Suppressor macrophage (primary cell): ENCODE data around the gene LAMA1.

ENCODE experiments used
- DNase-seq, 4 experiments: peaks; one replicate each; pipeline ENCODE4 v3.0.0-alpha.2; 2020 to 2022

The LAMA1 gene

DNA sequence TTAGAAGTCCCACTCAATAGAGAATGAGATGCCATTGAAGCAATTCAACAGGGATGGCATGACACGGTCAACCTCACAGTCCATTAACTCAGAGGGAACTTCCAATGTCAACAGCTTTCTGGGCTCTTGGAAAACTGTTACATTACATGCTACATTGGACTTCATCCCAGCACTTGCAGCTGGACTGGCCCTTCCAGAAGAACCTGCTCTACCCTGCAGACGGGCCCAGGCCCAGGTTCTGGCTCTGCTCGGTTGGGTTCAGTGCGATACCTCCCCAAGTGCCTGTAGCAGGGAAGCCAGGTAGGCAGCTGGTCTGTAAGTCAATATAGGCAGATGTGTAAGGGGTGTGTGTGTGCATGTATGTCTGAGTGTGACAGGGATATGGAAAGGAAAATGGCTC, 12.9 kb downstream of the LAMA1 start:
- DNase-seq, result no peak

DNA sequence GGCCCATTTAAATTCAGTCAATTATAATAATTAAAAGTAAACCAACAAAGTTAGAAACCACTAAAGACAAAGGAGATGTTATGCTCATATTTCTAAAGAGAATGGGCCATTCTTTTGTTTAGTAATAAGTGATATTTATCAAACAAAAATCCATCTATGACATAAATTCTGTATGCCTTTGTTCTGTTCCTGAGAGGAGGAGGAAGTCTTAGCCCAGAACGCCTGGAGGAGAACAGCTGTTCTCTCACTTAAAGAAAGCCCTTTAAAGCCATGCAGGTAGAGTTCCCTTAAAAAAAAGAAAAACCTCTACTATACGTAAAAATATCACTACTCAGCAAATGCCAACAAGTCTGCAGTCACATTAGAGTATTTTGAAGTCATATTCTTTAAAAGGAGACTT, 15.5 kb downstream of the LAMA1 start:
- DNase-seq, result no peak

DNA sequence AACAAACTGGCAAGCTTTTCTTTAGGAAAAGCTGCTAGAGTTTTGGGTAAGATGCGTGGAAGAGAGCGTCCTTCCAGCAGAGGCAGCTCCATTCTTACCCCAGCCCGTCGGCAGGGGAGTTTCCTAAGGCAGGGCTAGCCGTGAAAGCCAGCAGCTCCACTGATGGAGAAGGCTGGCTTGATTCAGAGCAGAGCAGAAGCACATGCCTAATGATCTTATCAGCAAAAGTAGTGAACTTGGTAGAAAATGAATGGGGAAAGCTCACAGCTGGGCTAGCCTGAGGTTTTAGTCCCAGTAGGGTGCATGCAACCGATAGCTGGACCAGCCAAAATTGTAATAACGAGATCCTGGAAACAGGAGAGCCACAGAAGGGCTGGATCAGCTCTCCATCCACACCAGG, 20.8 kb downstream of the LAMA1 start:
- no peak for DNase-seq

GRCh38 chr18:7094427-7094826, 23.2 kb downstream of the LAMA1 start:
- DNase-seq, result no peak

DNA sequence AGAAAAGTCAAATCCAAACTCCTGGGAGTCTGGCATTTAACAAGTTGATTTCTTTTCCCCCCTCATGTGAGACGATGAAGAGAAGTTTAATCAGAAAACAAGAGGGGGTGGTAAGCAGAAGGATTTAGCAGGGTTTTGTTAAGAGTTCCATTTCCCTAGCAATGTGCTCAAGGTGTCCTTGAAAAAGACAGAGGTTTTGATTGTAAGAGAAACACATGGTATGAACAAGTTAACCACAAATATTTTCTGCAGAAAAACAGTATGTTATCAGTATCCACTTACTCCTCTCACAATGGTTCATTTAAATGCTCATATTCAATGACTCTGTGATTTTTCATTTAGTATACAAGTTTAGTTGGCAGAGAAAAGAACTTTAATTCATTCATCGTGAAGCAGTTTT, 26.8 kb downstream of the LAMA1 start:
- DNase-seq, result no peak

DNA sequence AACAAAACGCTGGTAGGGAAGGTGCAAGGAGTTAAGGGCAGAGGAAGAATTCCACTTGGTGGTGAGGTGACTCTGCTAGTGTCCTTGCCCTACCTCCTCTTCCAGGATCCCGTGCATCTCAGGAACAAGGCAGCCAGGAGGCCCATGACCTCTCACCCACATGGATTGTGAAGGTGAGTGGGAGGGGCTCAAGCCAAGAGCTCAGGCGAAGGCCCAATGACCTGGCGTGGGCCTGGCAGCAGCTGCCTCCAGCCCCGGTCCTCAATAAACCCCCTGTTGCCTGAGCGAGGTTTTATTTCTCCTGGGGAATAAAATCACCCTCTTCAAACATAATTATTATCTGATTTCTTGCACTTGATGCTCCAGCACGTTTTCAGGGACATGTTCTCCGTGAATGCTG, 28.2 kb downstream of the LAMA1 start:
- no peak for DNase-seq

GRCh38 chr18:7084080-7085065, 33.2 kb downstream of the LAMA1 start:
- peak in 2 of 4 experiments; percentile 3 to 12 for DNase-seq

DNA sequence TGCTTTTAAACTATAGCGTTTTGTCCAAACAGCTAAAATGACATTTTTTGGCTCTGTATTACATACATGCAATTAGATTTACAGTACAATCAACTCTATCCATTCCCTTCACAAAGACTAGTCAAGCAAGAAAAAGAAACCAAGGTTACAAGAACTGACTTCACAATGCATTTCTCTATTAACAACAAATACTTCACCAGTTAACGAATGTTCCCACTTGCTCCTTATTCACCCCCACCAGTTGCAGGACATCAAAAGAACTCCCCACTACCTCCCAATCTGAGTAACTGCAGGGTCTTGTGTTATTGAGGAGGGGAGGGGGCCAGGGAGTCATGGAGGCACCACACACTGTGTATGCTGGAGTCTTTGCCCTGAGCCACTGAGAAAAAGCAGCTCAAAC, 34.9 kb downstream of the LAMA1 start:
- DNase-seq, result no peak

DNA sequence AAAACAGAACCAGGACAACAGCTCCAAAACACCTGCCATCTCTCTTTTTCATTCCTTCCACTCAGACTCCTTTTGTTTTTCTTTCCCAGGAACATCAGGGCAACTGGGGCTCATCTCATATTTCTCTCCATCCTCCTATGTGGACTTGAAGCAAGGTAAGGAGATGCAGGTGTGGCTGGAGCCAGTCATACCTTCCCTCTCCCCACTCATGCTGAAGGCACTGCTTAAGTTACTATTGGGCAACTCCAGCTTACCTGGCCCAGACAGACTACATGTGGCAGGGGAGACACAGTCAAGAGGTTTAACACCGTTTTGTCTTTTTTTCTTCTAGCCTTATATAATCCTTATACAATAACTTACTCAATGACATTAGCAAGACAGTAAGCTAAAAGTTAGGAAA, 38.4 kb downstream of the LAMA1 start:
- DNase-seq, result no peak

DNA sequence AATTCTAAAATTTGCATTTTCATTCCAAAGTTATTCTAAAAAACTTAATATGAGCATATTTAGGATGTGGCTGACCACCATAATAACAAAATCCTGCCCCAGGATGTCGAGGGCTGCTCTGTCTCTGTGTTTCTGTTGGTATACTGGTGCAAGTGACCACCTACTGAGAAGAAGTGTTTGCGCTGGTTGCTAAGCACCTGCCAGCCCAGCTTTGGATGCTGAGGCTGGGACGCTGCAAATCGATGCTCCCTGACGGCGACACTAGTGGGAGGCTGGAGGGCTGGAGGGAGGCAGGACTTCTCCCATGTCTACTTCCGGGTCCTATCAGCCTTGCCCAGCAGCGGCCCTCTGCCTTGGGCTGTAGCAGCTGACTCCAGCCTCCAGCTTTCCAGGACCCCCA, 45.0 kb downstream of the LAMA1 start:
- no peak for DNase-seq

- DNase-seq, result no peak
Observed at GRCh38 chr18:7071600-7071999, 46.0 kb downstream of the LAMA1 start.

GRCh38 chr18:7070466-7070865, 47.1 kb downstream of the LAMA1 start:
- DNase-seq, result no peak

DNA sequence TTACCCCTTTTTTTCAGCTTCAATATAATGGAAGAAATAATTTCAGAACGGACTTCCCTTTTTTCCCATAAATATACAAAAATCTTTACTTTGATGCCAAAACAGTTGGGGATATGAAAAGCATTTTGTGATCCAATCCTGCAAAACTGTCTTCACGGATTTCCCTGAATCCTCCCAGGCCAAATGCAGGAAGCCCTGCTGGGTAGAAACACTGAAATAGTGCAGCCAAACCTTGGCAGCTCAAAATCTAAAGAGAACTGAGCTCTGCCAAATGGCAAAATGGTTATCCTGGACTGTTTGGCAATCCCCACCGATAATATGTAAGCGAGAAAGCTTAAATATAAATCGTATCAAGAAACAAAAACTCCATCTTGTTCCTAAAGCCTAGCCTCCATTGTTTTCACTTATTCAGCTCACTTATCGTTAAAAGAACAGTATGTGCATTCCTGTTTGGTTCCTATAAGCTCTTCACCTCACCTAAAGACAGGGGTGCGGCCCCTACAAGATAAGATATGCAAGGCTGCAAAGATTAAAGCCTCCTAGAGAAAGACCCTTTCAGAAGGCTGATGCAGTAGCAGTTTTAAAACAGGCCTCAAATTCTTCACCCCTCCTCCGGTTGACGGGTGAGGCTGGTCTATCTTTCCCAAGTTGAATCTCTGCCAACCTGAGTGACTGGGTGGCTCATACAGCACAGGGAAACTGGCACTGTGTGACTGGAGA, 48.6 kb downstream of the LAMA1 start:
- no peak for DNase-seq

- no peak for DNase-seq
Observed at GRCh38 chr18:7066965-7067555, 50.5 kb downstream of the LAMA1 start.

GRCh38 chr18:7065736-7066135, 51.9 kb downstream of the LAMA1 start:
- no peak for DNase-seq

- DNase-seq, result no peak
Observed at GRCh38 chr18:7064346-7064745, 53.3 kb downstream of the LAMA1 start.

DNA sequence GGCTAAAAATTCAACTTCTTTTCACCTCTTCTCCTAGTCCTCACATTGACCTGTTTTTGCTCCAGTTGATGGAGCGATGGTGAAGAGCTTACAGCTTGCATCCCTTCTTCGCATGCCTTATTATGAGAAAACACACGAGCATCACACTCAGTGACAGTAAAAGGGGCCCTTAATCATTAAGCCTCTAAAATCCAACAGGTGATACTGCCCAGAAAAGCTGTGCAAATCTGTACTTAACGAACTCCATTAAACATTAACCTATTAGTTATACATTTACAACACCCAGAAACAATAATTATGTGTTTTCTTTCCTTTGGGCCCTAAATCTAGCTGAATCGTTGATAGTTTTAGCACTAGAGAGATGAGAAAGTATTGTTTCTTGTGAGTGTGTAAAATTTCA, 54.8 kb downstream of the LAMA1 start:
- DNase-seq, result no peak

DNA sequence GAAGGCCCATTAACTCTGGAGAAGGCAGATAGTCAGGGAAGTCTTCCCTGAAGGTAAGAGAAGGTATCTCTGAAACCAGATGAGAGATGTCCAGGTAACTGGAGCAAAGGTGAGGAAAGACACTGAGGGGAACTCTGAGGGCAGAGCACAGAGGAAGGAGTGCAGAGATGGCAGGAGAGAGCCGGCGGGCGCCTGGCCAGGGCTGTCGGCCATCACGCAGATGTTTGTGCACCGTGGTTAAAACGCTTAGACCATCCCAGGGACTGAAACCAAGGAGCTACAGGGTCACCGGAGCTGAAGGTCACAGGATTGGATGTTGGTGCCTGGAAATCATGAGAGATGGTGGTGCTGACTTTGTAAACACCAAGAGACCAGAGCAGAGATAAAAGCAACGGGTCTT, 55.4 kb downstream of the LAMA1 start:
- no peak for DNase-seq

DNA sequence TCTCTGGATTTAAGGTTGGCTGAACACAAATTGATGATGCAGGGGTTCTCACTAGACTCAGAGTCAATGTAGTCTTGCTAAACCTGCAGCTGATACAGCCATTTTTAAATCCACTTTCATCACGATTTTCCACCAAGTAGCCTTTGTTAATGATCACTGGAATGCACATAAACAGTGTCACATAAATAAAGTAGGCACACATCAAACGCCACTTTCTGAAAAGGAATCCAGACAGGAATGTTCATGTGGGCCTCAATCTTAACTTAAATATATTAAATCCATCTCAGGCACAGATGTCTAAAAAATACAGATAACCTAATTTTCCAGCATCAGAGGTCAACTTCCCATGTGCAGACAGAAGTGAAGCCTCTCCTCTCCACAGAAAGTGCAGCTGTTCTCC, 58.3 kb downstream of the LAMA1 start:
- DNase-seq, result no peak

- no peak for DNase-seq
Observed at GRCh38 chr18:7056026-7056425, 61.6 kb downstream of the LAMA1 start.

DNA sequence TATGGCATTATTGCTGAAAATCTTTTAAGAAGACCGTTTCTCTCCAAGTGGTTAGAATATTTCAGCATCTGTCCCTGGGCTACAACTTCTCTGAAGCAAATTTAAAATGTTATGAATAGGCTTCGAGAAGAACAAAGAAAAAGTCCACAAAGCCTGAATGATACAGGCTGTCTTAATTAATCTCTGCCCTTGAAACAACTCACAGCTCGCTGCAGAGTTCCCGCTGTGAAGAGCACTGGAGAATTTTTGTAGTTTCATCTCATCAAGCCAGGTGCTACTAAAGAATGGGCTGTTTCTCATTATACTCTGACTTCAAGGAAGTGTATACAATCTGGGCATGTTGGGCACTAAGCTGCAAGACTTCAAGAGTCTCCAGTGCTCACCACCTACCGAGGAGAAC, 67.6 kb downstream of the LAMA1 start:
- no peak for DNase-seq

DNA sequence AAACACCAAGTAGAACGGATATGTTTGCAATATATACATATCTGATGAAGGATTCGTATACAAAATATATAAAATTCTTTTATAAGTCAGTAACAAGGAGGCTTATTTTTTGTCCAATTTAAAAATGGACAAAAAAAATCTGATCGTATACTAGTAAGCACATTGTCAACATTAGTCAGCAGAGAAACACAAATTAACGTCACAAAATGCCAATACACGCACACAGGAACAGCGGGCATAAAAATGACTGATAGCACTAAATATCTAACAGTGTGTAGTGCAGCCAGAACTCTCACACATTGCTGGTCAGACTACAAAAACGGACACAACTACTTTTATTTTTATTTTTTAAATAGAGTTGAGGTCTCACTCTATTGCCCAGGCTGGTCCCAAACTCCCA, 69.5 kb downstream of the LAMA1 start:
- DNase-seq, result no peak

- DNase-seq, result no peak
Observed at GRCh38 chr18:7047336-7047735, 70.3 kb downstream of the LAMA1 start.
